Activated gamma-delta T cell (primary cell): Measurements from ENCODE around the gene XAF1.
"Not testable (repeated sequence)": the region's sequence is repeated elsewhere in the genome, so short reads cannot be mapped to it uniquely, and the experiment has no call there.

ENCODE experiments used
- DNase-seq: peaks from one replicate; lab custom pipeline; 2025; lab: John Stamatoyannopoulos, UW
- total RNA-seq, 2 donors: gene quantifications; one replicate each; lab custom pipeline; 2026; lab: John Stamatoyannopoulos, UW

The XAF1 gene
- 73.8 to 155 reads per million in 2 donors for total RNA-seq

DNA sequence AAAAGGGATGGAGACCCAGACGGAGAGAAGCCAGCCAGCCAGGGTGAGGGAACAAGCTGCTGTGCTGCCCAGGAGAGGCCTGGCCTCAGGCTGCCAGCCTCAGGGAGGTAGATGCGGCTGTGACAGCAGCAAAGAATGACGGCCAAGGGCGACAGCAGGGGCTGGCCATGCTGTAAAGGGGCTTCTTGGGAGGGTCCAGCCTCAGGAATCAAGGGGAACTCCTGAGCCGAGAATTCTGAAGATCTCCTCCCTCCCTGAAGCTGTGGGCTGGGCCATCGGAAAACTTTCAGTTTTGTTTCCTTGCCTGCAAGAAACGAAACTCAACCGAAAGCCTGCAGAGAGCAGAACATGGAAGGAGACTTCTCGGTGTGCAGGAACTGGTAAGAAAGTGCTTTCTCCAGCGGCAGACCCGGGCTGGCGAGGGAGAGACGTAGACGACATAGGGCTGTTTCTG, at the start of gene XAF1:
TSS of gene XAF1 (plus strand) at position 316 of the 454 bp plus-strand sequence. CDS start at position 349, 33 bp downstream.
- no peak for DNase-seq

DNA sequence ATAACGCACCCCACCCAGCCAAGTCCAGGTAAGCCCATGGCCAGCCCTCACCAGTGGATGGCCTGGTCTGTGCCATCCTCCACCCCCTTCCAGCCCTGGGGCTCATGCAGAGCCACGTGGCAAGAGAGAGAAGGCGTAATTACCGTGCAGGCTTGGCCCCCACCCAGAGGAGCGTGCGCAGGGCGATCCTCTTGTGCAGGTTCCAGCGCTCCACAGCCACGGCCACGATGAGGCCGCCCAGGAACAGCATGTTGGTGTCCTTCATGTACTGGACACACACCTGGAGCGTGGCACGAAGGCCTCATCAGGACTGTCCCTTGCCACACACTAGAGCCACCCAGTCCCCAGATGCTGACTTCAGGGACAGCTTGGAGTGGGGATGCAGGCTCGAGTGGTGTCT, 49.3 kb upstream of the XAF1 start:
- DNase-seq = no peak

- DNase-seq = no peak
Measured at GRCh38 chr17:6706996-6707395, 48.9 kb upstream of the XAF1 start.

DNA sequence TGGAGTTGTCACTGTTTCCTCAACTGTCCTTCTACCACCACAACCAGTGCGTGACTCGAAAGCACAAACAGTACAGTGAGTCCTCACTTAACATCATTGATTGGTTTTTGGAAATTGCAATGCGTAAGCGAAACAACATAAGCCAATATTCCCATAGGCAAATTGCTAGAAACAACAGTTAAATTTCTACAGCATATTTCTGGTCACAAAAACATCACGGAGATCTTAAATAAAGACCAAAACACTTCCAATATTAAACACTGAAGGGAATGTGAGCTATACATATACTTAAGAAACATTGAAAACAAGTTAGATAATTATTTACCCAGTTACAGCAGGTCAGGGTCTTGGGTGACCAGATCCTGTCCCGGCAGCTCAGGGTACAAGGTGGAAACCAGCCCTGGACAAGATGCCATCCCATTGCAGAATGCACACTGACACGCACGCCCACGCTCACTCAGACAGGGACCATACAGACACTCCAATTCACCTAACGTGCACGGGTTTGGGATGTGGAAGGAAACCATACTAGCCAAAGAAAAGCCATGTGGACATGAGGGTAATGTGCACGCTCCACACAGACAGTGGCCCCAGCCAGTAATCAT, 47.4 kb upstream of the XAF1 start:
- DNase-seq = no peak

DNA sequence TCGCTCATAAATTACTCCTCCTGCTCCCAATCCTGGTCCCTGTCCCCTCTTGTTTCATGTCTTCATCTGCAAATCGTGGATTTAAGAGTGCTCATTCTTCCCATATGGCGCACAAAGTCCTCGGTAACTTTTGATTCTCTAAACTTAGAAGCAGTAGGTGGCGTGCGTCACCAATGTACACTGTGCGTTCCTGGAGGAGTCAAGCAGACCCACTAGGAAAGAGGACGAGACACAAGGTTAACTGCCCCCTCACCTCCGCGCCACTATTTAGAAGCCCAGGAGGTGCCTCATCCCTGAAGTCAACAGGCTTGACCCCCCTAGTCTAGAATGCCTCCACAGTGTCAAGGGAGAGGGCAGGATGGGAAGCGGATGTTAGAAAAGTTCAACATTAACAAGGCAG, 45.5 kb upstream of the XAF1 start:
- DNase-seq = no peak

- no peak for DNase-seq
Measured at GRCh38 chr17:6711081-6711674, 44.7 kb upstream of the XAF1 start.

GRCh38 chr17:6711681-6712057, 44.2 kb upstream of the XAF1 start:
- no peak for DNase-seq

GRCh38 chr17:6712058-6712853, 43.6 kb upstream of the XAF1 start:
- DNase-seq = no peak

- no peak for DNase-seq
Measured at GRCh38 chr17:6712854-6713129, 43.1 kb upstream of the XAF1 start.

DNA sequence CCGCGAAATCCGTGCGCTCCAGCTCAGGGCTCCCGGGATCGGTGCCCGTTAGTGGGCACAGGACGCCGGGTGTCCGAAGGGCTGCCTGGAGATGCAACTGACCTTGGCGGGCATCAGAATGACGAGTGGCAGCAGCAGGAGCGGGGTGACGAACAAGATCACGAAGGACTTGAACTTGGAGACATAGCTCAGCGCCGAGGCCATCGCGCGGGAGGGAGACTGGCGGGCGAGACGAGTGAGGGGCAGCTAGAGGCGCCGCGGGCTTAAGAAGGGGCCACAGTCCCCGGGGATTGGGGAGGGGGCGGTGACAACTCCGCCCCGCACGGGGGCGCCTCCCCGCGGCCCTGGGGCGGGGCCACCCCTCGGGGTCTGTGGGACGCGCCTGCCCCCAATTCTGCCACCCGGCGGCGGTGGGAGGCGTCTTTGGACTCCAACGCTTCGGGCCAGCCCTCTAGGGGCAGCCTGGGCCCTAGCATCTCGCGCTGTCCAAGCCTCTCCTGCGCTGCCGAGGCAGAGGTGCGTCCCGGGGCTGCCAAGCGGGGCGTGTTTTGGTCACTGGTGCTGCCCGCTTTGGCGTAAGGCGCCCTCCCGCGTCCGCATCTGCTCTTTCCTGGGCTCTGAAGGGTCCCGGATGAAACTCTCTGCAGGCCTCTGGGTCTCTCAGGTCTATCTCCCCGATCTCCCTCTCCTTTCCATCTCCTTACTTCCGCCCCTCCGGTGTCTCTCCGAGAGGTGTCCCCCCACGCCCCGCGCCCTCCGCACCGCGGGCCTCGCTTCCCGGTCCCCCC, 42.5 kb upstream of the XAF1 start, which contains the start of gene SLC13A5:
TSS of gene SLC13A5 (minus strand) at position 240 of the 788 bp plus-strand sequence. CDS start at position 204, 36 bp downstream.
- DNase-seq = no peak

DNA sequence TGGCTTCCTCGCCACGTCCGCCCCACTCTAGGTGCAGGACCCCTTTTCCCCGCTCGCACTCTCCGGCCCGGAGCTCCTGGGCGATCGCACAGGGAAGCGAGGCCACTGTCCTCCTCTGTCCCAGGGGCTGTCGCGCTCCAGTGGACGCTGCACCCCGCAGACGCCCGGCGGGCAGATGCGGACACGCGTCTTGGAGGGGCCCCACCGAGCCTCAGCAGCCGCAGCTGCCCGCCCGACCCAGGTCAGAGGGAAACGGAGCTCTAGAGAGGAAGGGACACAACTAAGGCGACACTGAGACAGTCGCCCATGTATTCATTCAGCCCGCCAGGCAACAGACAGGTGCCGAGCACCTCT, 42.0 kb upstream of the XAF1 start:
- DNase-seq = no peak

DNA sequence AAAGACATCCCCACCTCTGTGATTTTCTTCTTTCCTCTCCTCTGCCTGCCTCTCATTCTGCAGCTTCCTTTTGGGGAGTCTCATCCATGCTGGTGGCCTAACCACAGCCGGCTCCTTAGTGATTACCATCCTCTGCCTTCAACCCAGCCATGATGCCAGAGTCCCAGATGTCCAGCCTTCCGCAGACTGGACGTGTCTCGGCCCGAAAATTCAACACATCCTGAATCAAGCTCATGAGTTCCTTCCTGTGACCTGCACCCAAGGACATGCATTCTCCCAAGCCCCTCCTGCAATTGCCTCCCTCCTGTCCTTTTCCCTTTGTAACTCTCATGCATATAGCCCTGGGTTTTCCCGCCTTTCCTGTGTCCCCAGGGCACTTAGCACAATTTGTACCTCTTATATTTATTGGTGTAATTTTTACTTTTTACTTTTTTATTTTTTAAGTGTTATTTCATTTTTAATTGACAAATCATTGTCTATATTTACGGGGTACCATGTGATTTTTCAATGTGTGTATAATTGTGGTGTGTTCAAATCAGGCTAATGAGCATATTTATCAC, 41.5 kb upstream of the XAF1 start:
- DNase-seq = no peak

GRCh38 chr17:6716736-6717135, 39.1 kb upstream of the XAF1 start:
- DNase-seq = no peak

GRCh38 chr17:6721744-6722143, 34.1 kb upstream of the XAF1 start:
- no peak for DNase-seq

DNA sequence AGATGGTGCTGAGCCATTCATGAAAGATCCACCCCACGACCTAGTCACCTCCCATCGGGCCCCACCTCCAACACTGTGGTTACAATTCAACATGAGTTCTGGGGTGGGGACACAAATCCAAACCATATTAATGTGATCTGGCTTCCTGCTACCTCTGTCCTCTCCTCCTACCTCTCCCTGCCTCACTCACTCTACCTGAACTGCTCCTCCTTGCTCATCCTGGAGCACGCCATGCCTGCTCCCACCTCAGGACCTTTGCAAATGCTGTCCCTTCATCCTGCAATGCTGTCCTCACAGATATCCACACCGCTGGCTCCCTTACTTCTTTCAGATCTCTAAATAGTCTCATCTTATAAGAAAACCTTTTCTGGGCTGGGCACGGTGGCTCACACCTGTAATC, 31.8 kb upstream of the XAF1 start:
- DNase-seq = no peak

DNA sequence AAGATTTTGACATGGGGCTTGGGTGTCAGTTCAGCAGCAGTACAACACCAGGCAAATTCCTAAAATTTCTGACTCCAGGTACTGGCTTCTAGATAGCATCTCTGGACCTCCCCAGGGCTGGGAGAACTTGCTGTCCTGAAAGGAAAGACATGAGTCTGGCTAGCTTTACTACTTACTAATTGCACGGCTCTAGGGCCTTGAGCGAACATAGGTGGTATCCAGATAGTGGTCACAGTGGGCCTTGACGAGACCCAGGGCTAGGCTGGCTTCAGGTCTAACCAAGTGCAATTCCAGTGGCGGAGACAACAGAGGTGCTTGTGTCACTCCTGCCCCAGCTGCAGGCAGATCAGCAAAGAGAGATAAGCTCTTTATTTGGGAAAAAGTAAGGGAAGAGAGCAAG, 26.3 kb upstream of the XAF1 start:
- DNase-seq = no peak

DNA sequence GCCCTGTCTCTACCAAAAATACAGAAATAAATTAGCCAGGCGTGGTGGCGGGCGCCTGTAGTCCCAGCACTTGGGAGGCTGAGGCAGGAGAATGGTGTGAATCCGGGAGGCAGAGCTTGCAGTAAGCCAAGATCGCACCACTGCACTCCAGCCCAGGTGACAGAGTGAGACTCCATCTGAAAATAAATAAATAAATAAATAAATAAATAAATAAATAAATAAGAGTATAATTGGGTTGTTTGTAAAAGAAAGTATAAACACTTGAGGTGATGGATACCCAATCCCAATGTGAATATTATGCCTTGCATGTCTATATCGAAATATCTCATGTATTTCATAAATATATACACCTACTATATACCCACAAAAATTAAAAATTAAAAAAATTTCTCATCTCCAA, 9.2 kb upstream of the XAF1 start:
- DNase-seq = not testable (repeated sequence)

DNA sequence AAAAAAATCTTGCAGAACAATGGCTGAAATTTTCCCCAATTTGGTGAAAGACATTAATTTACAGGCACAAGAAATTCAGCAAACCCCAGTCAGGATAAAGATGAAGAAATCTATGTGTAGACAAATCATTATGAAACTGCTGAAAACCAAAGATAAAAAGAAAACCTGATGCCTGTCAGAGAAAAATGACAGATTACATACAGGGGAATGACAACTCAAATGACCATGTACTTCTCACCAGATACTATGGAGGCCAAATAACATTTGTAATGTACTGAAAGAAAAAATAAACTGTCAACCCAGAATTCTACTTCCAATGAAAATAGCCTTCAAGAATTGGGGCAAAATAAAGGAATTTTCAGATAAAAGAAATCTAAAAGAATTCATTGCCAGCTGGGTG, 7.2 kb upstream of the XAF1 start:
- no peak for DNase-seq

DNA sequence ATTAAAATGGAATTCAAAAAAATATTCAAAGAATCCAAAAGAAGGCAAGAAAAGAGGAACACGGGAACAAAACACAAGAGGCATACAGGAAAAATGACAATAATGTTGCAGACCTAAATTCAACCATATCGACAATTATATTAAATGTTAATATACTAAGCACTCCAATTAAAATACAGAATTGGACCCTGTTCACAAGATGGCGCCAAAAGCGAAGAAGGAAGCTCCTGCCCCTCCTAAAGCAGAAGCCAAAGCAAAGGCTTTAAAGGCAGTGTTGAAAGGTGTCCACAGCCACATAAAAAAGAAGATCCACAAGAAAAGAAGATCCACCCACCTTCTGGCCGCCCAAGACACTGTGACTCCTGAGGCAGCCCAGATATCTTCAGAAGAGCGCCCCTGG, 6.3 kb upstream of the XAF1 start:
- DNase-seq = no peak

- DNase-seq = no peak
Measured at GRCh38 chr17:6752068-6752909, 3.6 kb upstream of the XAF1 start.

DNA sequence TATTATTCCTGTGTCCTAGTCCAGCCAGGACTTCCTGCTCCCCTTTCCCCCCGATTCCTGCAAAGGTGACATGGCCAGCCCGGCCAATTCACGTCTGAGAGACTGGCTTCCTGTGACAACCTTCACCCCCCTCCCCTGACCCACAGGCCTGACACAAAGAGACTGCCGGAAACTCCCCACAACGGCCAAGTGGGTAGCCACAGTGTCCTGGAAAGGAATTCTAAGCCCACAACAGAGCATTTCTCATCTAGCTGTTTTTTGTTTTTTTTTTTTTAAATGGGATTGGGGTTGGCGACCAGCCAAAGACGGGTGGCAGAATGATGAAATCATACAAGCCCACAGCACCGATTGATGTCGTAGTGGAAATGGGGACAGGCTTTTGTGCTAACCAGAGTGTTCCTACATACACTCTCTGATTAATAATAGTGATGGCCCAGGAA, 2.8 kb upstream of the XAF1 start:
- no peak for DNase-seq
